Tongue (tissue), 2 donors: ENCODE data around the gene NPC1. TPM values are rescaled to one million over a fixed set of nuclear protein-coding genes. Genes with fewer than 3 reads are reported as not detected.
A peak's percentile ranks its signal among the peaks of the same experiment; 100 is the strongest.
"Not testable (repeated sequence)": the region's sequence is repeated elsewhere in the genome, so short reads cannot be mapped to it uniquely, and the experiment has no call there.

Experiments
- DNase-seq: peaks from one replicate; pipeline ENCODE4 v3.0.0-alpha.2; 2015
- total RNA-seq: library from RNA; depleted of rRNA; stranded (reverse); fragments of >200 nt; gene quantifications from one replicate; pipeline ENCODE4 v1.2.3, GENCODE V29; 2014

NPC1 gene
- total RNA-seq, 1 donor from 2014 or later: 30.4 TPM

DNA sequence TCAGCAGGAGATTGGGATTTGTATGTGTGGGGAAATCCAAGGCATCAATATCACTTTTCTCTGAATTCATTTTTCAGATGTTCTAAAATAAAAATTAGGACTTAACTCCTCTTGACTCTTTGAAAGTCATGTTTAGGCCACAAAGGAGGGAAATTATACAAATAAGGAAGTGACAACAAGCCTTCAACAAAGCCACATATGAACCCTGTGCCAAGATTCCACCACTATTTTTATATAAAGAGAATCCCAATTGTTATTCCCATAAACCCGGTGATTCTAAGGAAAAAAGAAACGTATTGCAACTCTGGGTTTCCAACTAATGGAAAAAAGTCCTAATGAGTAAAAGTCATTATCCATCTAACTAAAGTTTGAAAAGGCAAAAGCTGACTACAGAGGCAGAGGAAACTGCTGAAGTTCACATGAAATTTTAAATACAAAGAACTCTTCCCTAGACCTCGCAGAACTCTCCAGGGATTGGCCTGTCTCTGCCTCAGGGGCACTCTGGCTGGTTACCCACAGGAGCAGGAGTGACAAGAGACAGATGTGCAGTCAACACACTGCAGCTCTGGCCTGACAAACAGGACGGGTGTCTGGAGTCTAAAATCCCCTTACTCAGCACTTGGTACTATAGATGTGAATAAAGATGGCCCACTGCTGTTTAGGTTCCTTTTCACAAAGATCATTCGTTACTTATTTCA lies 11.5 kb downstream of the NPC1 start:
- DNase-seq: no peak

- DNase-seq: no peak
These were observed 12.5 kb downstream of the NPC1 start for GRCh38 chr18:23573626-23574431.

DNA sequence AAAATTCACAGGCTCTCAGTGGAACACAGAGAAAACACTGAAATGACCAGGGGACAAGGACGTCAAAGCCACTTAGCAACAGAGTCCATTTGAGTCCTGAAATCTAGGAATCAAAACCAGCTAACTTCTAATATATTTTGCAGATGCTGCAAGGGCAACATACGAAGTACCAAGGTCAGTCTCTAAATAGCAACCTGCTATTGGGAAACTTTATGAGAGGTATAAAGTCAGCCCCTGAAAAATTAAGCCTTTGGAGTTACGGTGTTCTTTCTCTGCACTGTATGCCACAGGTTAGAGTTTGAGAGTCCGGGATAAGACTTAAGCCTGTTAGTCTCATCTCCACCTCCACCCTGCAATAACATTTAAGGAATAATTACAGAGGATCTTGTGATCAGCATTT lies 13.3 kb downstream of the NPC1 start:
- no peak for DNase-seq

GRCh38 chr18:23572570-23572969 lies 13.7 kb downstream of the NPC1 start:
- no peak for DNase-seq

GRCh38 chr18:23572012-23572411 lies 14.3 kb downstream of the NPC1 start:
- DNase-seq: no peak

DNA sequence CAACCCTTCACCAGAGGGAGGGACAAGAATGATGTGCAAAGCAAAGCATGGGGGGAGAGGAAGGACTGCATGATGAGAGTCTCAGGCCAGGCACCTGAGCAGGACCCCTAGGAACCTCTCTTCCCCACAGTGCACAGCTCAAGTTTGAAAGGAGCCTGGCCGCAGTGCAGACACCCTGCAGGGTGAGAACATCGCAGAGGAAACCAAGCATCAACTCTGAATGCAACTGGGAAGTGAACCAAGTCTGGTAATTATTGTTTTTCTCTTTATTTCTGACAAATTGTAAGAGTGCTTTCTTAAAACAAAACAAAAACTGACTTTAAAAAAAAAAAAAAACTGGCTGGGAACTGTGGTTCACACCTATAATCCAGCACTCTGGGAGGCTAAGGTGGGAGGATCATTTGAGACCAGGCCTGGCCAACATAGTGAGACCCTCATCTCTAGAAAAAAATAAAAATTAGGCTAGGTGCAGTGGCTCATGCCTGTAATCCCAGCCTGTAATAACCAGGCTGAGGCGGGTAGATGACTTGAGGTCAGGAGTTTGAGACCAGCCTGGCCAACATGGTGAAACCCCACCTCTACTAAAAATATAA lies 15.3 kb downstream of the NPC1 start:
- no peak for DNase-seq

DNA sequence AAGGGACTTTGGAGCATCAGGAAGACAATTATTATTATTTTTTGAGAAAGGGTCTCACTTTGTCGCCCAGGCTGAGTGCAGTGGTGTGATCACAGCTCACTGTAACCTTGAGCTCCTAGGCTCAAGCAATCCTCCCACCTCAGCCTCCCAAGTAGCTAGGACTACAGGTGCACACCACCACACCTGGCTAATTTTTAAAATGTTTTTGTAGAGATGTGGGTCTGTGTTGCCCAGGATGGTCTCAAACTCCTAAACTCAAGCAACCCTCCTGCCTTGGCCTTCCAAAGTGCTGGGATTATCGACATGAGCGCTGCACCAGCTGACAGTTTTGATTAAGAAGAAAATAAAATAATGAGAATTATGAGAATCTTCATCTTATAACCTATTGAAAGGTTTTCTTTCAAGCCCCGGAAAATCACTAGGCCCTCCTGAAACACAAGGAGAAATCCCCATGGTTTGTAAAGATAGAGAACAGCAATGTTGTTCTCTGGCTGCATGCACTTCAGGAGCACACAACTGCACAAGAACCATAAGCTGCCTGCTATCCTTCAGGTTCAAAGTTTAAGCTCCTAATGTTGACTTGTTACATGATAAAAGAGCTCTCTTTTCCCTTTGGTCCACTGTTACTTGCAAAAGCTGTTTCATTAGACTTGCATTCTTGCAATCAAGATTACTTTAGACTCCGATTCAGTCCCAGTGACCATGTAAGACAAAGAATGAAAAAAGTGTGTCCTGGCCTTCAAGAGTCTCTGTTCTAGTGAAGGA lies 16.8 kb downstream of the NPC1 start:
- DNase-seq: no peak

- no peak for DNase-seq
These were observed 17.8 kb downstream of the NPC1 start for GRCh38 chr18:23568281-23569138.

GRCh38 chr18:23567671-23568070 lies 18.6 kb downstream of the NPC1 start:
- no peak for DNase-seq

- no peak for DNase-seq
These were observed 20.3 kb downstream of the NPC1 start for GRCh38 chr18:23565916-23566547.

DNA sequence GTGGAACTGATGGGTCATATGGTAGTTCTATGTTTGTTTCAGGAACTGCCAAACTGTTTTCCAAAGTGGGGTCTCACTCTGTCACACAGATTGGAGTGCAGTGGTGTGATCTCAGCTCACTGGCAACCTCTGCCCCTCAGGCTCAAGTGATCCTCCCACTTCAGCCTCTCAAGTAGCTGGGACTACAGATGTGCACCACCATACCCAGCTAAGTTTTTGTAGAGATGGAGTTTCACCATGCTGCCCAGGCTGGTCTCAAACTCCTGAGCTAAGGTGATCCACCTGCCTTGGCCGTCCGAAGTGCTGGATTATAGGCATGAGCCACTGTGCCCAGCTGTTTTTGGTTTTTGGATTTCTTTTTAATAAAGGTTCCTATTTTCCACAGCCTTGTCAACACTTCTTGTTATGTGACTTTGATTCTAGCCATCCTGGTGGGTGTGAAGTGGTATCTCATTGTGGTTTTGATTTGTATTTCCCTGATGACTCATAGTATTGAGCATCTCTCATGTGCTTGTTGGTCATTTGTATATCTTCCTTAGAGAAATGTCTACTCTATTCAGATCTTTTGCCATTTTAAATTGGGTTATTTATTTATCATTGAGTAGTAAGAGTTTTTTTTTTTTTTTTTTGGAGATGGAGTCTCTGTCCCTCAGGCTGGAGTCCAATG lies 22.8 kb downstream of the NPC1 start:
- DNase-seq: no peak

GRCh38 chr18:23560186-23560585 lies 26.1 kb downstream of the NPC1 start:
- DNase-seq: no peak

DNA sequence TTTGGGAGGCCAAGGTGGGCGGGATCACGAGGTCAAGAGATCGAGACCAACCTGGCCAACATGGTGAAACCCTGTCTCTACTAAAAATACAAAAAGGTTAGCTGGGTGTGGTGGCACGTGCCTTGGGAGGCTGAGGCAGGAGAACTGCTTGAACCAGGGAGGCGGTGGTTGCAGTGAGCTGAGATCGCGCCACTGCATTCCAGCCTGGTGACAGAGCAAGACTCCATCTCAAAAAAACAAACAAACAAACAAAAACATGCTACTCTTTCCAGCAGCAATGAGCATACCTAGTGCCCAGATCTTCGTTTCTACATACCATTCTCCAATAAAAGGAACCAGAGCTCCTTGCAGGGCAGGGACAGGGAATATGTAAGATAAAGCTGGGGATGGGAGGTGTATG lies 28.8 kb downstream of the NPC1 start:
- DNase-seq: not testable (repeated sequence)

GRCh38 chr18:23556145-23556780 lies 30.0 kb downstream of the NPC1 start:
- DNase-seq: no peak

- DNase-seq: peak; percentile 89
These were observed 32.4 kb downstream of the NPC1 start for GRCh38 chr18:23553887-23554286.

DNA sequence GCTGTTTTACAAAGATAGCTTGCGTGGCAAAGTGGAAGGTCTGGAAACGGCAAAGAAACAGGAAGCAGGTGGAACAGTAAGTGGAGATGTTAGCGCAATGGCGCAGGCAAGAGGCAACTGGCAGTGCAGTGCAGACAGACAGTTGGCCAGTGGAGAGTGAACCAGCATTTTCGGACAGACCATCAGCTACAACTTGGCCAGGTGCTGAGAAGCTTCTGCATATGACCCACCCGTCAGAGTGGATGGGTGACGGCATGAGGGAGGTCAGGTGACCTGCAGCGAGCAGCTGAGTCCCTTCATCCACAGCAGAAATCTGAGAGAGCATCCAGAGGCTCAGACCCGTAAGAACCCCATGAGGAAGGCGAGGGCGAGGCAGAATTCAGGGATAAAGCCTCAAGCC lies 33.8 kb downstream of the NPC1 start:
- peak; percentile 67 for DNase-seq

- DNase-seq: no peak
These were observed 34.3 kb downstream of the NPC1 start for GRCh38 chr18:23551978-23552377.

DNA sequence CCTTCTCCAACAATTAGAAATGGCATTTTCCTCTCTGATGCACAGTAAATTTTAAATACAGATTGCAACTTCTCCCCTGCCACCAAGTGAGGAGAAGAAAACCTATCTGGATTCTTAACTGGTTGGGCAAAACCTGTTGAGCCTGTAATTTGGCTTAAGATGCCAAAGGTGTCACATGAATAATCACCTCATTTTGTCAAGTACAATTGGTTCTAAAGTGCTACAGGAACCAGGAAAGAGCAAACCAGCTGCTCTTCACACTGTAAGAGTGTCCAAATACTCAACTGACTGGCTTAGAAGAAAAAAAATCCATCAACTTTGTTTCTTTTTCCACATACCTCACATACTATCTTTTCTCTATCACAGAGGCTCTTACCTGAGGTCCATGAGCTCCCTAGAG lies 35.4 kb downstream of the NPC1 start:
- DNase-seq: no peak

DNA sequence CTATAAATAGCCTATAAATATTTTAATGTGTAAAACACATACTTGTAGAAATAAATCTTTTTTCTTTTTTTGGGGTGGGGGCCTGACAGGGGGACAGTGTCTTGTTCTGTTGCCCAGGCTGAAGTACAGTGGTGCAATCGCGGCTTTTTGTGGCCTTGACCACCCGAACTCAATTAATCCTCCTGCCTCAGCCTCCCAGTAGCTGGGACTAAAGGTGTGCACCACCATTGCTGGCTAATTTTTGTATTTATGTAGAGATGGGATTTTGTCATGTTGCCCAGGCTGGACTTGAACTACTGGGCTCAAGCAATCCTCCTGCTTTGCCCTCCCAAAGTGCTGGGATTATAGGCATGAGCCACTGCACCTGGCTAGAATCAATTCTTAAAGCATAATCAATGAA lies 37.6 kb downstream of the NPC1 start:
- DNase-seq: no peak

DNA sequence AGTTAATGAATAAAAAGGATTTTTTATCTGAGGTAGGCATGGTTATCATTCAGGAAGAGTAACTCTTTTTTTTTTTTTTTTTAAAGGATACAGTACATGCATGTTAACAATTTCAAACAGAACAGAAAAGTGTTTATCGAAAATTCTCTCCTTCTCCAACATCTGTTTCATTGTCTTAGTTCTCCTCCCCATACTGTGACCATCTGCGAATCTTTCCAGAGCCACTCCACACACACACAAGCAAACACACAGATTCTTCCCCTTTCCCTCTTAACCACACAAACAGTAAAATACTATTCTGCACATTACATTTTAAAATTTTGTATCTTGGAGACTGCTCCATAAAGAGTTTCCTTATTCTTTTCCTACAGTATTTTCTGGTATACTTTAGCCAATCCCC lies 38.0 kb downstream of the NPC1 start:
- no peak for DNase-seq
